ENCODE data around the gene ATG2A.
"Not testable (repeated sequence)": the region's sequence is repeated elsewhere in the genome, so short reads cannot be mapped to it uniquely, and the experiment has no call there.

ATG2A gene

DNA sequence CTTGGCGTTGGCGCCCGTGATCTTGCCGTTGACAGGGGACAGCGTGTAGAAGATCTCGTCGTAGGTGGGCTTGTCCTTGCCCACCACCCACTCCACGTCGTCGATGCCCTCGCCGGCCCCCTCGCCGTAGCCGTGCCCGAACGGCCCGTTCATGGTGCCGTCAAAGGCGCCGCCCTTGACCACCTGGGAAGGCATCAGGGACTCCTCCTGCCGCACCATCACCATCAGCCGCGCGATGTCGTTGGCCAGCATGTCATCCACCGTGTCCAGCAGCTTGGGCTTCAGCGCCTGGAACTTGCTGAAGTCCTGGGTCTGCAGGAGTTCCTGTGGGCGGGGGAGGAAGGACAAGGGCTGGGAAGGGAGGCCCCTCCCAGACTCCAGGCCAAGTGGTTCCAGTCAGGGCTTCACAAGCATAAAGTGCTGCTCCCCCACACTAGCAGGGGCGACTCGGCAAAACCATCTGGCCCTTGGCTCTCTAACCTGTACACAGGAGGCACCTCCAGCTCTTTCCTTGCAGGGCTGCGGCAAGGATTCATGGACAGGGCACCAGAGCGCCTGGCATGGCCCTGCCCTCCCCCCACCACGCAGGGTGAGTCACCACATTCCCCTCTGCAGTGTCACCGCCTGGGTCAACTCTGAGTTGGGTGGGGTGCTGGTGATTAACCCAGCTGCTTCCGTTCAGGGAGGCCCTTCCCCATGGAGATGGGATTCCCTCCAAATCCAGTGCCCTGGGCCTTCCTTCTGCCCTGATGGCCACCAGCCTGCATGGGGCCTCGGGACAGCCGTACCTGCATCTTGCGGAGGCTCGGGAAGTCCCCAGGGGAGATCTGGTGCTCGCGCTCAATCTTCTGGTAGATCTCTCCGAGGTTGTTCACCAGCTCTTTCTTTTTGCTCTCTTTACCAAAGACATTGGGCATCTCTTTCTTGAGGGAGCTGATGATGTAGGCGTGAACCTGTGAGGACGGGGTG lies 62.2 kb downstream of the ATG2A start:
- no peak for DNase-seq (ENCODE audit: low read depth in 2 of 2)

DNA sequence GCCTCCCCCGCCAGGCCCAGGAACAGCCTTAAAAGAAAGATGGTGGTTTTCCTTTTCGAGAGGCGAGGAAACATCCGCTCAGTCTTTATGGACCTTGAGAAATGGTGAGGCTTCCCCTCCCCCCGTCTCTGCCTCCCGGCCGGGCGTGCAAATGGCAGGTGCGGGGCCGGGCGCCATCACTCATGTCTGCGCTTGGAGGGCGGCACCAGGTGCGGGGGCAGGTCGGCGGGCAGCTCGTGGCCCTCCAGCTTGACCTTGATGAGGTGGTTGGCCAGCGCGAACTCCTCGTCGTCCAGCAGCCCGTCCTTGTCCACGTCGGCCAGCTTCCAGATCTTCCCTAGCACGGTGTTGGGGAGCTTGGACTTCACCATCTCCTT lies 62.9 kb downstream of the ATG2A start:
- no peak for DNase-seq (ENCODE audit: low read depth in 2 of 2)

DNA sequence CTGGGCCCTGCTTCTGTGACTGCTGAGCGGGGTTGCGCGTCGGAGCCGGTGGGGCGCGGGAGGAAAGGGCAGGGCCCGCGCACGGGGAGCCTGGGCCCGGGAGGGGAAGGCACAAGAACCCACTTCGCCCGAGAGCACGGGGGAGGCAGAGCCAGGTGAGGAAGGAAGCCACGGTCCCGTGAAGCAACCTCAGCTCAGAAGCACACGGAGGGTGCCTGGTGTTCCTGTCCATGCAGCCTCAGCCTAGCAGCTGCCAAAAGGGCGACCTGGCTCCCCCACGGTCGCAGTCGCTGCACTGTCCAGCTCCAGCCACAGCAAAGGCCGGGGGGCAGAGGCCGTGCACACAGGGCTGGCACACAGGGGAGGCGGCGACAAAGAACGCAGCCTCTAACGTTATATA lies 63.3 kb downstream of the ATG2A start:
- no peak for DNase-seq (ENCODE audit: low read depth in 2 of 2)

DNA sequence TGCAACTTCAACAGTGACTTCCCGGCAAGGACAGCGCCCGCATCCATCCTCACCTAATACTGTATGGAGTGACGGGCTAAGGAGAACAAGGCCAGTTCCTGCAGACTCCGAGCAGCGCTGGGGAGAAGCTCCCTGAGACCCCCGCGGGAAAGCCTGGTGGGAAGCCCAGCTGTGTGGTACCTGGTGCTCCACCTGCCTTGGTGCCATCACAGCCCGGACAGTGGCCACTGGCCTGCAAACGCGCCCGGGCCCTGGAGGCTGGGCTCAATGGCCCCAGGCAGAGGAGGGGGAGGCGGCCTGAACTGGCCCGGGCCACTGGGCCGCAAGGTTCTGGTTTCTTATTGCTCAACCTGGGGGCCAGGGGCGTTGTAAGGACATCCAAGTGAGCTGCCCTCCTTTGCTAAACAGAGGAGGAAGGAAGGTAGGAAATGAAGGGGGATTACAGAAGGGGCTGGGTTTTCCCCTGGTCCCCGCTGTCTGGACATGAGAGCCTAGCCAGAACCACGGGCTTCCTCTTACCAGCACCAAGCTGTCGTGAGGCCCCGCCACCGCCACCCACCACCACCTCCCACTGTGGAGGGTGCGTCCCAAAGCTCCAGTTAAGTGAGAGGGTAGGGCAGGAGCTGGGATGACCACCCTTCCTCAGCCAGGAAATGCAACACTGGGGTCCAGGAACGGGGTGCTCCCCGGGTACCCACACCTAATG lies 64.1 kb downstream of the ATG2A start:
- no peak for DNase-seq (ENCODE audit: low read depth in 2 of 2)

DNA sequence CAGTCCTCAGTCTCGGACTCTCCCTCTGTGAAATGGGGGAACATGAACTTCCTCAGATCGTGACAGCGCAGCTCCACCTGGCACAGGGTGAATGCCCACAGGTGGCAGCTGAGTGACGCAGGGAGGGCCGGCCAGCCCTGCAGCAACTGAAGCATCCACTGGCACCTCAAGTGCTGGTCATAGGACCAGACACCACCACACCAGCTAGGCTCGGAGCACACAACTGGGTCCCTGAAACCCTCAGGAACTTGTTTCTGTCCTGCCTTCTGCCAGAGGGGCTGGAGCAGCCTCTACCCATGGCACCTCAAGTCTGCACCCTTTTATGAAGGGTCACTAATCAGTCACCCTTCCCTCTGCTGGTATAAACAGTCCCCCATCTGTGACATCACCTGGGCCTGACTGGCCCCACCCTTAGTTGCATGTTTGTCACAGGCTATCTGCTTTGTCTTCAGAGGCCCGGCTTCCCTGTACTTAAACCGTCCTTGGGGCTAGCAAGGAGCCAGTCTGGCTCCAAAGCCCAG lies 65.1 kb downstream of the ATG2A start:
- no peak for DNase-seq (ENCODE audit: low read depth in 2 of 2)

DNA sequence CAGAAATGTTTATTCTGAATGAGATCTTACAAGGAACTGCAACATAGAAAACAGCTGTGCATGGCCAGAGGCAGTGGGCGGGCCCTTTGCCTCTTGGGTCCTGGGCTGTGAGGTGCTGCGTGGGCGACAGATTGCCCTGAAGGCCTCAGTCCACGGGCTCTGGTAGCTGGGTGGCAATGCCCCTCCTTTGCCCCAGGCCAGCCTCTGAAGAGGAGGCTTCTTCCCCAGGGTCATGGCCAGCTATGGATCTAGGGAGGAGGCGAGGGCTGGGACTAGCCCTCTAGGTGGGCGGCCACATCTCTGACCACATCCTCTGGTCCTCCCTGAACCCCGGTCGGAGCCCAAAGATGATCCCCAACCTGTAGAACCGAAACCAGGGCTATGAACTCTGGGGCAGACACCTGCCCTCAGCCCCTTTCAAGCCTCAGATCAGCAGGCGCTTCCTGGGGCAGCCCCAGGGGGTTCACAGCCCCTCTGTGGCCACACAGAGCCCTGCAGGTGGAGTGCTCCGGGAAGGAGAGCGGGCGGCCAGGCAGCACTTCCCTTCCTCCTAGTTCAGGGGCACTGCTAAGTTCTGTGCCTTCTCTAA lies 65.9 kb downstream of the ATG2A start:
- DNase-seq (ENCODE audit: low read depth in 2 of 2), result peak; percentile 56 to 71

DNA sequence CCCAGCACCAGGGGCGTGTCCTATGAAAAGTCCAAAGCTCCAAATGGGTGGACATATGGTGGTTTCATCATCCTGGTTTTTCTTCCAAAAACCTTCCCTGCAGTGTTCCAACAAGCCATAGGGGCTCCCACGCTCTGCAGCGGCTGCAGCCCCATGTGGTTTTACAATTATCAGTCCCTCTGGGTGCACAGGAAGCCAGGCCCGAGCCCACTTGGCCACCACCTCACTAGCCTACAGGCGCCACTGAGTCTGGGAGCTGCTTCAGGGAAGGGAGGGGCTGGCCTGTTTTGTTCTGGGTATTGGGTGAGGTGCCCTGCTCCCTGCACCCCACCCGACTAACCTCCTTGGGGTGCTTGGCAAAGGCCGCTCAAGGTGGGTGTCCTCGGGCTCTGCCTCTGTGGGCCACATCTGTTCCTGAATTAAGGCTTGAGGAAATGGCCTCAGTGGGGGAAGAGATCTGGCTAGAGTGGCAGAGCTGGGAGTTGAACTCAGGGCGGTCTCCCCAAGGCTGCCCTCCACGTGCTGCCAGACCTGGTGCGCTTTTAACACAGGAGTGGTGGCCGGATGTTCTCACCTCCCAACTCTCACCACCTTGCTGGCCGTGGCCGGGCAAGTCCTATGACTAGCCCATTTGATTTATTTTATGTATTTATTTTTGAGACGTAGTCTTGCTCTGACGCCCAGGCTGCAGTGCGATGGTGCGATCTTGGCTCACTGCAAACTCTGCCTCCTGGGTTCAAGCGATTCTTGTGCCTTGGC lies 67.2 kb downstream of the ATG2A start:
- DNase-seq (ENCODE audit: low read depth in 2 of 2), result no peak

DNA sequence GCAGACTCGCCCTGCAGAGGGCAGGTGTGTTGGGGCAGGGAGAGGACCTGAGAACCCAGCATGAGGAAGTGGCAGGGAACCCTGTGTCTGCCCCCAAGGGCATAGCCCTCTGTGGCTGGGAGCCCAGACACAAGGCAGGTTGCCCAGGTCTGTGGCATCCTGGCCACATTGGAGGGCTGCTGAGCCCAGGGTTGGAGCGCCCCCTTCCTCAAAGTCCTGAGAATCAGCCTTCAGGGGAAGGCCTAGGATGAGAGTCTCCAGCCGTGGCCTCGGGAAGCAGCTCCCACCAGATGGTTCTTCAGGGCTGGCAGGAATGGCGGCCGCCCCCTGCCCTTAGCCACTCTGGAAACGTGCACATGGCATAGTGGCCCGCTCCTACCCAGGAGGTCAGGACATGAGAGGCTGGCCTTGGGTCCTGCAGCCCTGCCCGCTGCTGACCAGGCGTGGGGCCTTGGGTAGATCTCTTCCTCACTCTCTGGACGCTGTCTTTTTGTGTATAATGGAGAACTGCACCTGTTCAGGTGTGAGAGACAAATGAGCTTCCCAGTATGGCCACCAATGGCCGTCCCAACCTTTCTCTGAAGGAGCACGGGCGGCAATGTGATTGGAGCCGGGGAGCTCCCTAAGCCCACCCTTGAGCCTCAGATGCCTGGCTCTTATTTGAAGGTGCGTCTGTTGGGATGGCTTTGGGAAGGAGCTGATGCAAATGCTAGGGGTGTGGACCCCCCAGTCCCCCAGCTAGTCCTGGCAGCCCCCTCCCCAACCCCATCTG lies 68.0 kb downstream of the ATG2A start:
- DNase-seq (ENCODE audit: low read depth in 2 of 2), result no peak

DNA sequence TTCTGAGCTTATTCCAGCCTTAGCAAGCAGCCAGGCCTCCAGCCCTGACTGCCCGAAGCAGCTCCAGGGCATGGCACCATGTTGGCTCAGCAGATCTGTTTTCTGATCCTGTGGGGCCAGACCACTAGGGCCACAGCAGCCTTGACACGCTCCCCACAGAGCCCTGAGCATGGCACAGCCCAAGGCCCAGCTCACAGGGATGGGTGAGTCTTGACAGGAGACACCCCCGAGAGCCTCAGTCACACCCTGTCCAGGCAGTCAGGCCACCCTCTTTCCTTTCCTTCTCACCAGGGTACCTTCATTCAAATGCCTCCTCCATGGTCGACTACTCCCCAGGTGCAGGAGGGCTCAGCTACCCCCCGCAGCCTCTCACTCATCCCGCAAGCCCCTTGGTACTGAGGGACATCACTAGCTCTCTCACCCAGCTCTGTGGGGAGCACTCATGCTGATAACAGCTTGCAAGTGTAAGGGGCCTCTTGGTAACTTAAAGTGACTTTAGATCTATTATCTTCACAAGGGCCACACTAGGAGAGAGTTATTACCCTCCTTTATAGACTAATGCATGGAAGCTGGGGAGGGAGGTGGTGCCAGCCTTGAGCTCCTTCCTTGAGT lies 68.7 kb downstream of the ATG2A start:
- no peak for DNase-seq (ENCODE audit: low read depth in 2 of 2)

DNA sequence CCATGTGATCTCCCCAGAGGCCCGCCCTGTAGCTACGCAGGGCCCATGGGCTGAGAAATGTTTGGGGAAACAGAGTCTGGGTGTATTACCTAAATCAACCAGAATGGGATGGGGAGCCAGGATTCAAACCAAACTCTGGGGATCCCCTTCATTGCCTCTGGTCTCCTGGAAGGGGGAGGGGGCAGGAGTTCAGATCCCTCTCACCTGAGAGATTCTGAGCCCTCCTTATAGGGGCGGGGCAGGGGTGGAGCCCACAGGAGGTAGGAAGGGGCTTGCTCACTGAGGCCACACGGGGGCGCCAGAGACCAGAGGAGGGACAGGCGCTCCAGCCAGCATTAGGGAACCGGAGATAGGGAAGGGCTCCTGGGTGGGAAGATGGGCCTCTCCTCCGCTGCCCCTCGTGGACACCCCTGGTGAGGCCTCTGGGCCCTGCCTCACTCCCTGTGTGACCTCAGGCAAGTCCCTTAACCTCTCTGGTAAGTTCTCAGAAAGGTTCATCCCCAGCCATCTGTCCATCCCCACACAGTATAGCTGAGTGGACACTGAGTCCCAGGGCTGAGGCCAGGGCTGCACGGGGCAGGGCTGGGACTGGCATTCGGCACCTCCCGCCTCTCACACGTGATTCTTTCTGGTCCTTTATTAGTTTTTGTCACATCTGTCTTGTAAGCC lies 69.9 kb downstream of the ATG2A start:
- peak; percentile 81 for DNase-seq (ENCODE audit: low read depth in 2 of 2)

DNA sequence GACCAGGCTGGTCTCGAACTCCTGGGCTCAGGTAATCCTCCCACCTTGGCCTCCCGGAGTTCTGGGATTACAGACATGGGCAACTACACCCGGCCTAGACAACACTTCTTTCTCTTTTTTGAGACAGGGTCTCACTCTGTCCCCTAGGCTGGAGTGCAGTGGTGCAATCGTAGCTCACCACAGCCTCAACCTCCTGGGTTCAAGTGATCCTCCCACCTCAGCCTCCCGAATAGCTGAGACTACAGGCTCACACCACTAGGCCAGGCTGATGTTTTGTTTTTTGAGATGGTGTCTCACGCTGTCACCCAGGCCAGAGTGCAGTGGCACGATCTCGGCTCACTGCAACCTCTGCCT lies 71.3 kb downstream of the ATG2A start:
- DNase-seq (ENCODE audit: low read depth in 2 of 2), result not testable (repeated sequence)

DNA sequence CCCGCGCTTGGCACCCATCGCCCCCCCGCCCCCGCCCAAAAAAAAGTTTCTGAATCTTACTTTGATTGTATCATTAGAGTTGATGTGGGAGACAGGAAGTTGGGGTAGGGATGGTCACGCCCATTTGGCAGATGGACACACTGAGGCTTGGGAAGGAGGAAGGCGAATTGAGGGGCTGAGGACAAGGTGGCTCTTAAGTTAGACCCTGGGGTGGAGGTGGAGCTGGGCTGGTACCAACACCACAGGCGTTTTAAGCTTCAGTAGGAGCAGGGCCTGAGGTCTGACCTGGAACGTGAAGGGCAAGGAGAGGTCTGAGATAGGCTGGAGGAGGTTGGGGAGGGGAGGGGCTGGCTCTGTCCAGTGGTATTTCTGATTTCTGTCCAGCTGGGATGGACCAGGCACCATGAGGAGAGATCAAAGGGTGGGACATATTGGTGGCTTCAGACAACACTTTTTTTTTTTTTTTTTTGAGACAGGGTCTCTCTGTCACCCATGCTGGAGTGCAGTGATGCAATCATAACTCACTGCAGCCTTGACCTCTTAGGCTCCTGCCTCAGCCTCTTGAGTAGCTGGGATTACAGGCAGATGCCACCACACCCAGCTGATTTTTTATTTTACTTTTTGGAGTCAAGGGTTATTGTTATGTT lies 71.8 kb downstream of the ATG2A start:
- DNase-seq (ENCODE audit: low read depth in 2 of 2), result no peak

All from stimulated activated CD8-positive, alpha-beta memory T cell treated with anti-CD3 and anti-CD28 coated beads, Interleukin-15, amount 100 ng/mL, for 48 hours (primary cell).